Type B pancreatic cell (in vitro differentiated cells): ENCODE data around the gene SLC29A1. TPM values are rescaled to one million over a fixed set of nuclear protein-coding genes. Genes with fewer than 3 reads are reported as not detected.

Experiments used
- DNase-seq: peaks from one replicate; pipeline ENCODE4 v3.0.0; 2021; ENCODE audit warnings: mixed read lengths; ENCODE audit not compliant: unreplicated experiment; ENCODE audit errors: extremely low spot score
- H3K27ac Mint-ChIP-seq: 2 replicates; pipeline ENCODE4 v1.8.0; 2021; ENCODE audit warnings: mild to moderate bottlenecking, mixed read lengths
- H3K27me3 Mint-ChIP-seq: 2 replicates; pipeline ENCODE4 v1.8.0; 2021; ENCODE audit warnings: mixed read lengths
- H3K36me3 Mint-ChIP-seq: 2 replicates; pipeline ENCODE4 v1.8.0; 2021; ENCODE audit warnings: mixed read lengths
- H3K4me1 Mint-ChIP-seq: one replicate; pipeline ENCODE4 v1.8.0; 2021; ENCODE audit warnings: mixed read lengths; ENCODE audit not compliant: unreplicated experiment
- H3K4me3 Mint-ChIP-seq: 2 replicates; pipeline ENCODE4 v1.8.0; 2021; ENCODE audit warnings: mild to moderate bottlenecking, mixed read lengths
- H3K9me3 Mint-ChIP-seq: 2 replicates; pipeline ENCODE4 v1.8.0; 2021; ENCODE audit warnings: mixed read lengths
- CTCF ChIP-seq: fragments of 200-600 bp; sonication (generic); conservative IDR thresholded peaks from 2 replicates; pipeline ENCODE4 v1.5.0; 2021; ENCODE audit warnings: antibody characterized with exemption, mild to moderate bottlenecking
- total RNA-seq: library from RNA; stranded (reverse); gene quantifications from 2 replicates; pipeline ENCODE4 v1.2.1, GENCODE V29; 2021; ENCODE audit warnings: low replicate concordance

SLC29A1 gene
- total RNA-seq, 1 donor from 2014 or later, result 33.6 TPM

- TF ChIP-seq CTCF, result no peak
- no peak for DNase-seq
- Mint-ChIP-seq H3K36me3 (no peaks in the 10 kb centered on the region), H3K4me1 (peaks cover 12% of the 10 kb centered on the region), H3K27me3 (no peaks in the 10 kb centered on the region), H3K27ac (no peak overlapping the region), H3K4me3 (no peak overlapping the region), H3K9me3 (no peaks in the 10 kb centered on the region)
These were observed 24.7 kb upstream of the SLC29A1 start for GRCh38 chr6:44198684-44199083.

GRCh38 chr6:44199883-44200282, 23.5 kb upstream of the SLC29A1 start:
- no peak for TF ChIP-seq CTCF
- Mint-ChIP-seq H3K4me3 (no peak overlapping the region), H3K9me3 (no peaks in the 10 kb centered on the region)

GRCh38 chr6:44201200-44201599, 22.2 kb upstream of the SLC29A1 start:
- Mint-ChIP-seq H3K27ac (peak overlapping the region; percentile 23), H3K4me1 (peaks cover 15% of the 10 kb centered on the region), H3K36me3 (no peaks in the 10 kb centered on the region), H3K9me3 (no peaks in the 10 kb centered on the region), H3K27me3 (no peaks in the 10 kb centered on the region), H3K4me3 (no peak overlapping the region)
- TF ChIP-seq CTCF, result no peak
- DNase-seq, result no peak

More at GRCh38 chr6:44199883-44200282, 23.5 kb upstream of the SLC29A1 start:
- no peak overlapping the region for H3K27ac Mint-ChIP-seq
- no peaks in the 10 kb centered on the region for H3K27me3 Mint-ChIP-seq
- no peak for DNase-seq
- H3K4me1 Mint-ChIP-seq, result peaks cover 15% of the 10 kb centered on the region
- no peaks in the 10 kb centered on the region for H3K36me3 Mint-ChIP-seq

- no peaks in the 10 kb centered on the region for H3K36me3 Mint-ChIP-seq
- H3K9me3 Mint-ChIP-seq, result no peaks in the 10 kb centered on the region
- H3K4me1 Mint-ChIP-seq, result peaks cover 15% of the 10 kb centered on the region
- no peak for TF ChIP-seq CTCF
- no peaks in the 10 kb centered on the region for H3K27me3 Mint-ChIP-seq
- no peak overlapping the region for H3K4me3 Mint-ChIP-seq
- H3K27ac Mint-ChIP-seq, result peak overlapping the region; percentile 23
- no peak for DNase-seq
These were observed 21.6 kb upstream of the SLC29A1 start for GRCh38 chr6:44201638-44202303.

GRCh38 chr6:44202332-44202971, 20.9 kb upstream of the SLC29A1 start:
- DNase-seq, result no peak
- Mint-ChIP-seq H3K4me1 (peaks cover 15% of the 10 kb centered on the region), H3K4me3 (no peak overlapping the region), H3K9me3 (no peaks in the 10 kb centered on the region), H3K27me3 (no peaks in the 10 kb centered on the region), H3K27ac (no peak overlapping the region), H3K36me3 (no peaks in the 10 kb centered on the region)
- no peak for TF ChIP-seq CTCF
